SU-DHL-6 (cell line): ENCODE results near the gene EVA1B.

Experiments
- H2AFZ ChIP-seq: fragments of 200-600 bp; sonication (generic); 2 replicates; pipeline ENCODE4 v1.6.1; 2014; ENCODE audit warnings: low read depth, mild to moderate bottlenecking, moderate library complexity, mixed read lengths, antibody characterized with exemption, low read length; ENCODE audit not compliant: severe bottlenecking
- H3F3A ChIP-seq: fragments of 200-600 bp; shearing (Covaris generic); 2 replicates; pipeline ENCODE4 v1.6.0; 2016; ENCODE audit warnings: antibody characterized with exemption, mild to moderate bottlenecking; ENCODE audit not compliant: insufficient read depth
- H3K27ac ChIP-seq: fragments of 200-600 bp; sonication (generic); 2 replicates; pipeline ENCODE4 v1.5.1; 2016; ENCODE audit warnings: low read depth, mild to moderate bottlenecking, low read length, moderate library complexity, mixed read lengths
- H3K27me3 ChIP-seq: fragments of 200-600 bp; sonication (generic), shearing (Covaris generic); 2 replicates; pipeline ENCODE4 v1.6.0; 2014; ENCODE audit warnings: mild to moderate bottlenecking, low read length
- H3K36me3 ChIP-seq: fragments of 200-600 bp; sonication (generic); 2 replicates; pipeline ENCODE4 v1.6.1; 2014; ENCODE audit warnings: mild to moderate bottlenecking, low read length, mixed read lengths
- H3K4me2 ChIP-seq: fragments of 300-600, 200-600 bp; shearing (Covaris generic), sonication (generic); 2 replicates; pipeline ENCODE4 v1.6.0; 2014; ENCODE audit warnings: low read length, low read depth, mild to moderate bottlenecking; ENCODE audit not compliant: poor library complexity, severe bottlenecking
- H3K4me3 ChIP-seq: fragments of 200-600 bp; sonication (generic); 2 replicates; pipeline ENCODE4 v1.5.1; 2014; ENCODE audit warnings: antibody characterized with exemption, low read length, mild to moderate bottlenecking, mixed read lengths; ENCODE audit not compliant: insufficient read depth, poor library complexity, severe bottlenecking
- H3K79me2 ChIP-seq: fragments of 200-600 bp; sonication (generic); 2 replicates; pipeline ENCODE4 v1.6.1; 2014; ENCODE audit warnings: mild to moderate bottlenecking, low read length, moderate library complexity; ENCODE audit not compliant: insufficient read depth
- H3K9ac ChIP-seq: fragments of 200-600 bp; sonication (generic); 2 replicates; pipeline ENCODE4 v1.7.0; 2014; ENCODE audit warnings: mild to moderate bottlenecking, low read length
- H3K9me2 ChIP-seq: fragments of 200-600 bp; sonication (generic); replicated peaks from 2 replicates; pipeline ENCODE4 v1.6.1; 2014; ENCODE audit warnings: low read length; ENCODE audit not compliant: insufficient read depth
- H3K9me3 ChIP-seq: fragments of 200-600 bp; sonication (generic); 2 replicates; pipeline ENCODE4 v1.6.1; 2014; ENCODE audit warnings: low read length, mixed read lengths; ENCODE audit not compliant: insufficient read depth
- H4K20me1 ChIP-seq: fragments of 200-600 bp; sonication (generic); 2 replicates; pipeline ENCODE4 v1.6.1; 2014; ENCODE audit warnings: low read depth, mild to moderate bottlenecking, antibody characterized with exemption, low read length, moderate library complexity, mixed read lengths
- CTCF ChIP-seq: fragments of 200-600 bp; sonication (generic); IDR thresholded peaks from one replicate; pipeline ENCODE4 v1.5.1; 2017; ENCODE audit warnings: antibody characterized with exemption, mild to moderate bottlenecking, low read length, moderate library complexity; ENCODE audit not compliant: insufficient read depth, poor library complexity, severe bottlenecking
- EZH2phosphoT487 ChIP-seq: fragments of 200-600 bp; sonication (generic), shearing (Covaris generic); conservative IDR thresholded peaks from 2 replicates; pipeline ENCODE4 v1.6.1; 2018; ENCODE audit warnings: mild to moderate bottlenecking, antibody characterized with exemption, low read length, moderate library complexity, mixed read lengths

Gene EVA1B

GRCh38 chr1:36326499-36326898 lies 3.1 kb upstream of the EVA1B start:
- Histone ChIP-seq H3K9me3 (no peaks in the 10 kb centered on the region), H2AFZ (no peak overlapping the region), H3F3A (no peaks in the 10 kb centered on the region), H3K9me2 (no peaks in the 10 kb centered on the region), H3K36me3 (no peaks in the 10 kb centered on the region), H3K9ac (no peak overlapping the region), H3K4me2 (no peak overlapping the region), H3K79me2 (no peaks in the 10 kb centered on the region), H3K27me3 (no peaks in the 10 kb centered on the region), H3K27ac (no peak overlapping the region), H4K20me1 (no peaks in the 10 kb centered on the region), H3K4me3 (no peak overlapping the region)
- TF ChIP-seq EZH2phosphoT487 (no peak), CTCF (no peak)

- Histone ChIP-seq H3K4me3 (no peak overlapping the region), H3K4me2 (no peak overlapping the region), H3K9ac (no peak overlapping the region), H3K27ac (no peak overlapping the region), H3K9me3 (no peaks in the 10 kb centered on the region), H3K36me3 (no peaks in the 10 kb centered on the region), H3K9me2 (no peaks in the 10 kb centered on the region), H3K27me3 (no peaks in the 10 kb centered on the region), H3K79me2 (no peaks in the 10 kb centered on the region), H3F3A (no peaks in the 10 kb centered on the region), H2AFZ (no peak overlapping the region), H4K20me1 (no peaks in the 10 kb centered on the region)
- TF ChIP-seq CTCF (no peak), EZH2phosphoT487 (no peak)
Observed at GRCh38 chr1:36324353-36324703, 883 bp upstream of the EVA1B start.

GRCh38 chr1:36322786-36323635 lies 434 bp downstream of the EVA1B start:
- Histone ChIP-seq H3K4me3 (peak overlapping the region; percentile 10), H3K9ac (no peak overlapping the region), H2AFZ (no peak overlapping the region), H3K27ac (no peak overlapping the region), H3K79me2 (no peaks in the 10 kb centered on the region), H4K20me1 (no peaks in the 10 kb centered on the region), H3K4me2 (peak overlapping the region; percentile 43), H3K27me3 (no peaks in the 10 kb centered on the region), H3K36me3 (no peaks in the 10 kb centered on the region), H3K9me3 (no peaks in the 10 kb centered on the region), H3F3A (no peaks in the 10 kb centered on the region), H3K9me2 (no peaks in the 10 kb centered on the region)
- TF ChIP-seq CTCF (no peak), EZH2phosphoT487 (no peak)
